DMS 273 treated with DMSO at 0.1 percent for 48 hours (cell line): ENCODE measurements around the gene RAP1GAP2.
"Not testable (repeated sequence)": the region's sequence is repeated elsewhere in the genome, so short reads cannot be mapped to it uniquely, and the experiment has no call there.

ENCODE experiments used
- DNase-seq: peaks from one replicate; lab custom pipeline; 2025; lab: John Stamatoyannopoulos, UW

RAP1GAP2 gene

DNA sequence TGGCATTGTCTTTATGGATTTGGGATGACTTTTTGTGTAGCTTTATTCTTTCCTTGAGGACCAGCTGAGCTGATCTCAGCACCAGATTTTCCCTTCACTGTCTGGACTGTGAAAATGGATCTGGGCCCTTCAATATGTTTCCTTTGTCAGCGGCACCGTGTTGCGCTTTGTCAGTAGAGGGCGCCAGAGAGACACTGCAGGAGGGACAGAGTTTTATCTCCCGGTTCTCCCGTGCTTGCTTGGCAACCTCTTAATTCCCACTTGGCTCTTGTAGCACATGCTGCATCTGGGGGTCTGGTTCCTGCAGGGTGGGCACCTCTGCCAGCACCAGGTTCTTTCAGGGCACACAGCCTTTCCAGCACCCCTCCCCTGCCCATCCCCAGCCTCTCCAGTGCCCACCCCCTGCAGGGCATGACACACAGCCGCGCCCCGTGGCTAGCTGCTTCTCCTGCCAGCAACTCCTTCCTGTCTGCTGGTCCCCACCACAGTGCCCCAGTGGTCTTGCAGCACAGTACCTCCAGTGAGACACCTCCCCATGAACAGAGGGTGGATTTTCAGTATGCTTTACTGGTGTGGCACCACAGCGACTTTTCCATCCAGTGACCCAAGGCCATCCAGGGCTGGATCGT, 247.6 kb downstream of the RAP1GAP2 start:
- DNase-seq = no peak

DNA sequence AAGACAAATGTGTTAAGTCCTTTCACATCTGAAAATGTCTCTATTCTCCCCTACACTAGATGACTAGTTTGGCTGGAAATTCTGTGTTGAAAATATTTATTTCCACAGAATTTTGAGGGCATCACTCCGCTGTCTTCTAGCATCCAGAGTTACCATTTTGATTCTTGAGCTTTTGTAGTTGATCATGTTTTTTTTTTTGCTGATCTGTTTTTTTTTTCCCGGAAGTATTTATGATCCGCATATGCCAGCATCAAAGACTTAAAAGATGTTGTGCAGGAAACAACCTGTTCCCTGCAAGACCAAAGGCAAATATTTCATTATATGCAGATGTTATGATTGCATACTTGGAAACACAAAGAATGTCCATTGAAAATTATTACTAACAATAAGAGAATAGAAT, 250.5 kb downstream of the RAP1GAP2 start:
- no peak for DNase-seq

DNA sequence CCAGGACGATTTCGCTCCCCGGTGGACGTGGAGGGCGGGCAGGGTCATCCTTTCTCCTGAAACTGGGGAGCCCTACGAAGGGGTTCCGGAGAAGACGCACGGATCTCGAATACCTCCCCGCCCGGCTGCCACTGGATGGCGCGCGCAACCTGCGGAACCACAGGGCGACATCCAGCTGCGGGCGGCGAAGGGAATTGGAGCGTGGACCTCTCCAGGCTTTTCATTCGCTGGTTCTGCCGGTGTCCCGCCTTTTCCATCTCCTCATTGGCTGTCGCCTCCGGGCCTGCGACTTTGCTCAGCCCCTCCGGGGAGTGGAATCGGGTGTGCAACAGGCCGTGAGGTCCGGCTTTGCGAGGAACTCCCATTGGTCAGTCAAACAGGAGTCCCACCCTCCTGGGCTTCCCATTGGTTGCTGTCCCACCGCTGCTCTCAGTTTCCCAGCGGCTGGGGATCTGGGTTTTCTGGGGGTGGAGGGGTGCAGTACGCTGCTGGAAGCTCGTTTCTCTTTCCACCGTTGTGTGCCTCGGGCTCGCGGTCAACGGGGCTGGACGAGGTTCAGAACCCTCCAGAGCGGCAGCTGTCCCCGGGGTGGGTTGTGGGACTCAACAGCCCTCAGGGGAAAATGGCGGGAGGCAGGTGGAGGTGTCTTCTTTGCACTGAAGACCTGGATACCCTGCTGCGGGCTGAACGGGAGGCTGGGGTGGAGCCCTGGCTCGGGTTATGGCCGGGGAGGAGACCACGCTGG, 252.7 kb downstream of the RAP1GAP2 start:
- peak; percentile 92 for DNase-seq

DNA sequence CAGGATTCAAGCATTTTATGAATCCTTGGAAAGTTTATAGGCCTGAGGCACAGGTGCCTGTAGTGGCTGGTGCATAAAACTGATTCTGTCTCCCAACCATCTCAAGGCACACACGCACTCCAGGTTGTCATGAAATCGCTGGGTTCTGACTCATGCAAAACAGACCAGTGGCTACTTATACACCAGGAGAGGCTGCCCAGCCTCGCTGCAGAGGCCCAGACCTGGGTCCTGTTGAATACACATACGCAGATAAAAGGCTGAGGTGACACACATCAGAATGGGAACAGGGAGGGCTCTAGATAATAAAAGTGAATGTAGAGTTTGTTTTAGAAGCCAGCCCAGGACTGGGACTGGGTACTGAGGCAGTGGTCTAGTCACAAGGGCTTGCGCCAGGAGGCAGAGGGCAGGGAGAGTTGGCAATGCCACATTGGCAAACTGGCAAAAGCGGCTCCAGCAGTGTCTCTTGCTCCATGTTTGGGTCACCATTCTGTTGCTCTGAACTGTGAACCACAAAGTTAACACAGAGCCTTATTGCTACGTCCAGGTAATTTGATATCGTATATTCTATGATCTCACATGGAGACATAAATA, 253.6 kb downstream of the RAP1GAP2 start:
- no peak for DNase-seq

DNA sequence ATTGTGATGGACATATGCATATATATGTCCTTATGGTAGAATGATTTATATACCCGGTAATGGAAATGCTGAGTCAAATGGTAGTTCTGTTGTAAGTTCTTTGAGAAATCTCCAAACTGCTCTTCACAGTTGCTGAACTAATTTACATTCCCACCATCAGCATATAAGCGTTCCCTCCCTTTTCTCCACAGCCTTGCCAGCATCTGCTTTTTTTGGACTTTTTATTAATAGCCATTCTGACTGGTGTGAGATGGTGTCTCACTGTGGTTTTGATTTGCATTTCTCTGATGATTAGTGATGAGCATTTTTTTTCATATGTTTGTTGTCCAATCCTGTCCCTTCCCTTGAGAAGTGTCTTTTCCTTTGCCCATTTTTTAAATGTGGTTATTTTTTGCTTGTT, 258.6 kb downstream of the RAP1GAP2 start:
- not testable (repeated sequence) for DNase-seq

DNA sequence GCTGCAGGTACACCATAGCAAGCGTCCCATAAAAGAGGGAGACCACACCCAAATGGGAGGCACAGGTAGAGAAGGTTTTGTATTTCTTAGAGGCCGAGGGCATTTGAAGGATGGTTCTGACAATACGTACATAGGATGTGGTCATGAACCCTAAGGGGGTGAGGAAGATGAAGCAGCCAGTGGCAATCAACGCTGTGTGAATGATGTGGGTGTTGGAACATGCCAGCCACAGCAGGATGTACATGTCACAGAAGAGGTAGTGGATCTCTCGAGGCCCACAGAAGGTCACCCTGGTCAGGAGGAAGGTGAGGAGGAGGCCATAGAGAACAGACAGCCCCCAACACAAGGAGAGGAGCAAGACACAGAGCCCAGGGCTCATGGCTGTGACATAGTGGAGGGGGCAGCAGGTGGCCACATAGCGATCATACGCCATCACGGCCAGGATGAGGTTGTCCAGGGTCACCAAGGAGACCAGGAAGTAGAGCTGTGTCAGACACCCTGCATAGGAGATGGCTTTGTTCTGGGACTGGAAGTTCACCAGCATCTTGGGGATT, 266.7 kb downstream of the RAP1GAP2 start:
- DNase-seq = not testable (repeated sequence)

DNA sequence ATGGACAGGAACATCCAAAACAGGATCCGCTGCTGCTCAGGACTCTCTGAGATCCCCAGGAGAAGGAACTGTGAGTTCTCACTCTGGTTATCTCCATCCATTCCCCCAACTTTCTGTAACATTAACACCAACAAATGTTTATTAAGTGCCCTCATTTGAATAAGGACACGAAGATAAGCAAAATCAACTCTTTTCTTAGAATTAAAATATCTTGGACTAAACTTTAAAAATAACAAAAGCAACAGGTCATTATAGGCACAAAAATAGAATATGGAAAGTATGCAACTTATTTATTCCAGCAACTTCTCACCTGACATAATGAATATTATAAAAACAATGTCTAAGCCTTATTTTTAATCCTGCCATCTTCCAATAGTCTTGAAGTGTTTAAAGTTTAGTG, 267.3 kb downstream of the RAP1GAP2 start, which contains the start of gene OR1D5:
Gene OR1D5, minus strand, starts transcription at position 101 of the 400 bp plus-strand sequence. Its CDS starts 0 bp downstream, at position 101.
- DNase-seq = not testable (repeated sequence)

DNA sequence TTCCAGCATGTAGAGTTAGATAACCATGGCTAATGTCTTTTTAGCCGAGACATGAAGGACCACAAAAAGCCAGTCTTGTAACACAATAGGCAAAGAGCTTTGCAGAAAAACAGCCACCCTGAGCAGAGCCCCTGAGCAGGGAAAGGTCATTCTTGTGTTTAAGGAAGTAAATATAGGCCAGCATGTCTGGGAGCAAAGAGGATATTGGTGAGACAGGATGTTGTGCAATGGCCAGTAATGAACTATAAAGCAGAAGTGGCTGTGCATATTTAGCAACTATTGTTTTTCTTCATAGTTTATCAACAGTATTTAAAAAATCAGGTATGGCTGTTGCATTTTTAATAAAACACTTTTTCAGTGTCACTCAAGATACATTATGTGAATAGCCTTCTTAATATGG, 269.0 kb downstream of the RAP1GAP2 start:
- DNase-seq = not testable (repeated sequence)

DNA sequence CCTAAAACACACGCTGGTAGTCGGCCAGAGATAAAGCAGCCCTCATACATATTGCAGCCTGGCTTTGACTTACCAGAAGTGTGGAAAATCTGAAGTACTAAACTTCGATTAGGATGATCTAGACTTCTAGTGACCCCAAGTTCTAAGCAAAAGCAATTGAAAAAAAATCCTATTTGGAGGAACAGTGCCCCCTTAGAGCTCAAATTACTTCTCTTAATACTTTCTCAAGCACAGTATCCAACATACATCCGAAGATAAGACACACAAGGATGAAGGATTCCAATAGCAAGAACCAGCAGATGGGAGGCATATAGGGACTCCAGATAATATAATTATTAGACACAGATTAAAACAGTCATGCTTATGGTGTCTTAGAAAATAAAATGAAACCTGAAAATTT, 277.6 kb downstream of the RAP1GAP2 start:
- not testable (repeated sequence) for DNase-seq
